ENCODE results near the gene C3orf80. TPM values are rescaled to one million over a fixed set of nuclear protein-coding genes. Genes with fewer than 3 reads are reported as not detected.

C3orf80 gene
- total and polyA plus RNA-seq, 4 donors = 0.55 to 4.2 (median 3.7) TPM

DNA sequence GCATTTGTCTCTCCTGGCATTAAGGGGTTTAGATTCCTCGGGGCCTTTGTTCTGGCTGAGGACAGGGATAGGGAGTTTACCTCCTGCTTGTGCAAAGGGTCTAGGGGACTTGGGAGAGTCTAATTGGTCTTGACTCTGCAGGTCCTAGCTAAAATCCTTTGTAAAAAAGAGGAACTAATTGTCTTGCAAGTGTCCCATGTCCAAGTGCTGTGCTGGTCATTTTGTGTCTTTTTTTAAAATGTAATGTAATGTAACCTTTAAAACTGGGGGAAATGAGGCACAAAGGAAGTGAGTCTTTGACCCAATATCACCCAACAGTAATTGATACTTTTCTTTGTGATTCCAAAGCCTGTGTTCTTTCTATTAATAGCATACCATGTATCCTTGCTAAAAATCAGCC lies 14.9 kb upstream of the C3orf80 start:
- H3K27ac ChIP-seq (ENCODE audit: low read depth, low read length) = no peak overlapping the region
- H3K27me3 ChIP-seq (ENCODE audit: control insufficient read depth, insufficient read depth, low read length) = no peaks in the 10 kb centered on the region
- no peaks in the 10 kb centered on the region for H3K9me3 ChIP-seq (ENCODE audit: control insufficient read depth, insufficient read depth, low read length)
- H3K4me1 ChIP-seq (ENCODE audit: control insufficient read depth, insufficient read depth, low read length) = no peaks in the 10 kb centered on the region
- 86% methylated on average over 1 of the region's 1 CpG for WGBS (ENCODE audit: insufficient coverage)
- H3K4me3 ChIP-seq (ENCODE audit: low read depth, low read length) = no peak overlapping the region
- no peaks in the 10 kb centered on the region for H3K36me3 ChIP-seq (ENCODE audit: control insufficient read depth, insufficient read depth, low read length)
- no peak for DNase-seq (ENCODE audit: low read depth in 4 of 6, low spot score in 6 of 6)

DNA sequence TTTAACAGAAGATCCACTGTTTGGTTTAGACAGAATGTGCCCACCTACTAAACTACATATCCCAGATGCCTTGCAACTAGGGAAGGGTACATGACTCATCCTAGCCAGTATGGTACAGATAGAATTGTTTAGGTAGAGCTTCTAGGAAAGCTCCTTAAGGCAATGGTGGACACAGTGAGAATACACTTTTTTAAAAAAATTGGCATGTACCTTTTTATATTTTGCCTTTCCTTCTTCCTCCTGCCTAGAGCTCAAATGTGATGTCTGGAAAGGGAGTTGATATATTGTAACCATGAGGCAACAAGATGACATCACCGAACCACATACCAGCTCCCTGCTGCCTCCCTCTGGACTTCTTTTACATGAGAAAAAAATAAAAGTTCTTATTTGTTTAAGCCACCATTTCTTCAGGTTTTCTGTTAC lies 14.4 kb upstream of the C3orf80 start:
- H3K4me3 ChIP-seq (ENCODE audit: low read depth, low read length) = no peak overlapping the region
- H3K9me3 ChIP-seq (ENCODE audit: control insufficient read depth, insufficient read depth, low read length) = no peaks in the 10 kb centered on the region
- no CpG with 5 or more reads among the region's 1 CpG for whole genome bisulfite sequencing (ENCODE audit: insufficient coverage)
- H3K4me1 ChIP-seq (ENCODE audit: control insufficient read depth, insufficient read depth, low read length) = no peaks in the 10 kb centered on the region
- DNase-seq (ENCODE audit: low read depth in 4 of 6, low spot score in 6 of 6) = no peak
- no peaks in the 10 kb centered on the region for H3K27me3 ChIP-seq (ENCODE audit: control insufficient read depth, insufficient read depth, low read length)
- no peaks in the 10 kb centered on the region for H3K36me3 ChIP-seq (ENCODE audit: control insufficient read depth, insufficient read depth, low read length)
- H3K27ac ChIP-seq (ENCODE audit: low read depth, low read length) = no peak overlapping the region

DNA sequence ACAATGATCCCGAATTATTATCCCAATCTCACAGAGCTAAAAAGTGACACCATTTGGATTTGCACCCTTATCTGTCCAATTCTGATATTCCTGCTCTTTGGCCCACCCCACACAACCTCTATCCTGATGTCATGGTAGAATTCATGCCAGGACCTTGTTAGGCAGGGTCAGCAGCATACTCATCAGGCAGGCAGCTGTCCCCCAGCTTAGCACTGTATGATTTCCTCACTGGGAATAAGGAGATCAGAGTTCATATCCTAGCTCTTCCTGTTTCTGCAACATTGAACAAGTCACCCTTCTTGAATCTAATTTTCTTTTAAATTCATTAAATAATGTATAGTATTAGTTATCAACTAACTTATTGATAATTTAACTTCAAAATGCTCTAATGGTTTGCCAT lies 12.0 kb upstream of the C3orf80 start:
- DNase-seq (ENCODE audit: low read depth in 4 of 6, low spot score in 6 of 6) = no peak
- no peaks in the 10 kb centered on the region for H3K36me3 ChIP-seq (ENCODE audit: control insufficient read depth, insufficient read depth, low read length)
- 100% methylated on average over 1 of the region's 1 CpG for WGBS (ENCODE audit: insufficient coverage)

GRCh38 chr3:160217675-160218074 lies 7.5 kb upstream of the C3orf80 start:
- Histone ChIP-seq H3K4me3 (ENCODE audit: low read depth, low read length) (no peak overlapping the region), H3K27me3 (ENCODE audit: control insufficient read depth, insufficient read depth, low read length) (no peaks in the 10 kb centered on the region), H3K9me3 (ENCODE audit: control insufficient read depth, insufficient read depth, low read length) (no peaks in the 10 kb centered on the region), H3K27ac (ENCODE audit: low read depth, low read length) (no peak overlapping the region), H3K36me3 (ENCODE audit: control insufficient read depth, insufficient read depth, low read length) (no peaks in the 10 kb centered on the region), H3K4me1 (ENCODE audit: control insufficient read depth, insufficient read depth, low read length) (no peaks in the 10 kb centered on the region)
- no peak for DNase-seq (ENCODE audit: low read depth in 4 of 6, low spot score in 6 of 6)
- WGBS (ENCODE audit: insufficient coverage) = 83% methylated on average over 1 of the region's 4 CpGs

More for the DNA sequence above, 12.0 kb upstream of the C3orf80 start:
- H3K27me3 ChIP-seq (ENCODE audit: control insufficient read depth, insufficient read depth, low read length) = no peaks in the 10 kb centered on the region
- no peaks in the 10 kb centered on the region for H3K9me3 ChIP-seq (ENCODE audit: control insufficient read depth, insufficient read depth, low read length)
- no peaks in the 10 kb centered on the region for H3K4me1 ChIP-seq (ENCODE audit: control insufficient read depth, insufficient read depth, low read length)
- H3K4me3 ChIP-seq (ENCODE audit: low read depth, low read length) = no peak overlapping the region
- no peak overlapping the region for H3K27ac ChIP-seq (ENCODE audit: low read depth, low read length)

DNA sequence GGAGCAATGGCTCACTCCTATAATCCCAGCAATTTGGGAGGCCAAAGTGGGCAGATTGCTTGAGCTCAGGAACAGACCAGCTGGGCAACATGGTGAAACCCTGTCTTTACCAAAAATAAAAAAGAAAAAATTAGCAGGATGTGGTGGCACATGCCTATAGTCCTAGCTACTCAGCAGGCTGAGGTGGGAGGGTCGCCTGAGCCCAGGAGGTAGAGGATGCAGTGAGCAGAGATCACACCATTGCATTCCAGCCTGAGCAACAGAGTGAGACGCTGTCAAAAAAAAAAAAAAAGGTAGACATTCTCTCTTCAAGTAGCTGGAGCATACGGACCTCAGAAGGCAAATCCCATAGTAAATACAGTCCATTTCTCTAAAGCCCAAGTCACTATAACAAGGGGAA lies 7.1 kb upstream of the C3orf80 start:
- Histone ChIP-seq H3K27ac (ENCODE audit: low read depth, low read length) (no peak overlapping the region), H3K4me3 (ENCODE audit: low read depth, low read length) (no peak overlapping the region), H3K27me3 (ENCODE audit: control insufficient read depth, insufficient read depth, low read length) (no peaks in the 10 kb centered on the region), H3K36me3 (ENCODE audit: control insufficient read depth, insufficient read depth, low read length) (no peaks in the 10 kb centered on the region), H3K9me3 (ENCODE audit: control insufficient read depth, insufficient read depth, low read length) (no peaks in the 10 kb centered on the region), H3K4me1 (ENCODE audit: control insufficient read depth, insufficient read depth, low read length) (no peaks in the 10 kb centered on the region)
- no peak for DNase-seq (ENCODE audit: low read depth in 4 of 6, low spot score in 6 of 6)
- 57% methylated on average over 1 of the region's 3 CpGs for WGBS (ENCODE audit: insufficient coverage)

DNA sequence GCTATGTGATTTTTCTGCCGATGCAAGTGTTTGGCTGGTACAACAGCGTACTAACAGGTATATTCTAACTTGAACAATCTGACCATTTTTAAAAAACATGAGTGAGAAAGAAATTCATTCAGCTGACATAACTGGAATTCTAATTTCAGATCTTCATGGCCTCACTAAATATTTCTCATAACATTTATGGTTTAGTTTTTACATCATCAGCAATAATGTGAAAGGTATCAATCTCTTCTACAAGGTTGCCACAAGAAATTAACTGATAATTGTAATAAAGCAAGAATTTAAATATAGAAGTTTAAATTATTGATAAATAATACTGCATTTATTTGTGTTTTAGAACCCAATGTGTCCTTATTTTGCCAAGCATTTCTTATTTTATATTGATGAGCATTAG lies 5.2 kb upstream of the C3orf80 start:
- Histone ChIP-seq H3K4me1 (ENCODE audit: control insufficient read depth, insufficient read depth, low read length) (peaks cover 6% of the 10 kb centered on the region), H3K9me3 (ENCODE audit: control insufficient read depth, insufficient read depth, low read length) (no peaks in the 10 kb centered on the region), H3K36me3 (ENCODE audit: control insufficient read depth, insufficient read depth, low read length) (no peaks in the 10 kb centered on the region), H3K27me3 (ENCODE audit: control insufficient read depth, insufficient read depth, low read length) (peaks cover 10% of the 10 kb centered on the region), H3K27ac (ENCODE audit: low read depth, low read length) (no peak overlapping the region), H3K4me3 (ENCODE audit: low read depth, low read length) (no peak overlapping the region)
- DNase-seq (ENCODE audit: low read depth in 4 of 6, low spot score in 6 of 6) = no peak
- no CpG with 5 or more reads among the region's 2 CpGs for WGBS (ENCODE audit: insufficient coverage)

- no peaks in the 10 kb centered on the region for H3K36me3 ChIP-seq (ENCODE audit: control insufficient read depth, insufficient read depth, low read length)
- no peak overlapping the region for H3K4me3 ChIP-seq (ENCODE audit: low read depth, low read length)
- no peaks in the 10 kb centered on the region for H3K9me3 ChIP-seq (ENCODE audit: control insufficient read depth, insufficient read depth, low read length)
- H3K27me3 ChIP-seq (ENCODE audit: control insufficient read depth, insufficient read depth, low read length) = peaks cover 12% of the 10 kb centered on the region
- H3K4me1 ChIP-seq (ENCODE audit: control insufficient read depth, insufficient read depth, low read length) = peaks cover 10% of the 10 kb centered on the region
- no CpG with 5 or more reads among the region's 2 CpGs for WGBS (ENCODE audit: insufficient coverage)
- H3K27ac ChIP-seq (ENCODE audit: low read depth, low read length) = no peak overlapping the region
- DNase-seq (ENCODE audit: low read depth in 4 of 6, low spot score in 6 of 6) = no peak
Observed at GRCh38 chr3:160221019-160221418, 4.2 kb upstream of the C3orf80 start.

- Histone ChIP-seq H3K4me1 (ENCODE audit: control insufficient read depth, insufficient read depth, low read length) (peaks cover 19% of the 10 kb centered on the region), H3K4me3 (ENCODE audit: low read depth, low read length) (no peak overlapping the region), H3K27ac (ENCODE audit: low read depth, low read length) (no peak overlapping the region), H3K36me3 (ENCODE audit: control insufficient read depth, insufficient read depth, low read length) (no peaks in the 10 kb centered on the region), H3K9me3 (ENCODE audit: control insufficient read depth, insufficient read depth, low read length) (no peaks in the 10 kb centered on the region), H3K27me3 (ENCODE audit: control insufficient read depth, insufficient read depth, low read length) (peaks cover 29% of the 10 kb centered on the region)
- DNase-seq (ENCODE audit: low read depth in 4 of 6, low spot score in 6 of 6) = peak in 2 of 6 donors; percentile 11 to 38
- 16% methylated on average over 12 of the region's 12 CpGs for WGBS (ENCODE audit: insufficient coverage)
Observed at GRCh38 chr3:160224256-160224655, 966 bp upstream of the C3orf80 start.

GRCh38 chr3:160224811-160225175 lies 429 bp upstream of the C3orf80 start:
- H3K4me3 ChIP-seq (ENCODE audit: low read depth, low read length) = peak overlapping the region; percentile 53
- 1% methylated on average over 16 of the region's 16 CpGs for WGBS (ENCODE audit: insufficient coverage)
- no peaks in the 10 kb centered on the region for H3K9me3 ChIP-seq (ENCODE audit: control insufficient read depth, insufficient read depth, low read length)
- H3K27ac ChIP-seq (ENCODE audit: low read depth, low read length) = no peak overlapping the region
- DNase-seq (ENCODE audit: low read depth in 4 of 6, low spot score in 6 of 6) = no peak
- H3K27me3 ChIP-seq (ENCODE audit: control insufficient read depth, insufficient read depth, low read length) = peaks cover 29% of the 10 kb centered on the region
- peaks cover 19% of the 10 kb centered on the region for H3K4me1 ChIP-seq (ENCODE audit: control insufficient read depth, insufficient read depth, low read length)
- H3K36me3 ChIP-seq (ENCODE audit: control insufficient read depth, insufficient read depth, low read length) = no peaks in the 10 kb centered on the region

DNA sequence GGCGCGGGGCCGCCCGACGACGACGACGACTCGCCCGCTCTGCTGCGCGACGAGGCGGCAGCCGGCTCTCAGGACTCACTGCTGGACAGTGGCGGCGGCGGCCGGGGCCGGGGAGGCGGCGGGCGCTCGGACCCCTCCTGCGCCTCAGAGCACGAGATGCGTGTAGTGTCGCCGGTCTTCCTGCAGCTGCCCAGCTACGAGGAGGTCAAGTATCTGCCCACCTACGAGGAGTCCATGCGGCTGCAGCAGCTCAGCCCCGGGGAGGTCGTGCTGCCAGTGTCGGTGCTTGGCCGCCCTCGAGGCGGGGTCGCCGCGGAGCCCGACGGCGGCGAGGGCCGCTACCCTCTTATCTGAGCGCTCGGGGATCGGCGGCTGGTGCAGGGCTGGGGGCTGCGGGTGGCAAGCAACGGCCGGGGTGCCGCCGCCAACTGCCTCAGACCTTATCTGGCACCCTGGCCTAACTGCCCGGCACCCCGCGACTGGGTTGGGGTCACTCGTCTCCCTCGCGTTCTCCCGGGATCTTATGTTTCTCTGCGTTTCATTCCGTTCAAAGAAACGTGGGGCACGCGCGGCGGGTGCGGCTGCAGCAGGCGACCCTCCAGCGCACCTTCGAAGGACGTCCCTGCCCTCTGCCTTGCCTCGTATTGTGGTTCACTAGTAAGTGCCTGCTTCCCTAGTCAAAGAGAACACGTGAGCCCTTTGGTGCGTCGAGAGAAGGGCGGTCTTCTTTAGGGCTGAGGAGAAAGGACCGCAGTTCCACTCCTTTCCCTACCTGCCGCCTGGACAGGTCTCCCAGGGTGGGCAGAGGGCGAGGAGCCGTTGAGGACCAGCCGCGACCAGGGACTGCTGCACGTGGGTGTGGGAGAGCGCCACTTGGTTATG lies 1.0 kb downstream of the C3orf80 start:
- no peaks in the 10 kb centered on the region for H3K9me3 ChIP-seq (ENCODE audit: control insufficient read depth, insufficient read depth, low read length)
- no peak overlapping the region for H3K27ac ChIP-seq (ENCODE audit: low read depth, low read length)
- peak in 2 of 6 donors; percentile 28 to 57 for DNase-seq (ENCODE audit: low read depth in 4 of 6, low spot score in 6 of 6)
- H3K4me1 ChIP-seq (ENCODE audit: control insufficient read depth, insufficient read depth, low read length) = peaks cover 19% of the 10 kb centered on the region
- H3K4me3 ChIP-seq (ENCODE audit: low read depth, low read length) = peak overlapping the region; percentile 10
- WGBS (ENCODE audit: insufficient coverage) = under 1% methylated on average over 79 of the region's 87 CpGs
- H3K36me3 ChIP-seq (ENCODE audit: control insufficient read depth, insufficient read depth, low read length) = no peaks in the 10 kb centered on the region
- peaks cover 29% of the 10 kb centered on the region for H3K27me3 ChIP-seq (ENCODE audit: control insufficient read depth, insufficient read depth, low read length)

Measured in spinal cord (tissue), 10 donors.